GM23338 (cell line): Measurements from ENCODE around the gene CALM1.

ENCODE experiments used
- CREB1 ChIP-seq: fragments of 250-450 bp; sonication (Bioruptor Pico); IDR thresholded peaks from 2 replicates; pipeline ENCODE4 v1.5.0; 2020; ENCODE audit warnings: low read depth, mild to moderate bottlenecking, moderate library complexity
- EZH2 ChIP-seq: fragments of 200-600 bp; sonication (generic); IDR thresholded peaks from one replicate; pipeline ENCODE4 v1.8.0; 2017; ENCODE audit warnings: antibody characterized with exemption, mild to moderate bottlenecking, low read depth; ENCODE audit not compliant: unreplicated experiment
- POLR2AphosphoS5 ChIP-seq: IDR thresholded peaks from 2 replicates; pipeline ENCODE4 v1.6.1; 2016; ENCODE audit warnings: antibody characterized with exemption, low read depth
- TF ChIP-seq, protein P1 (sequence below), 2 experiments: fragments of 200-600 bp in 1 of 2; sonication (generic) in 1 of 2; conservative IDR thresholded peaks; 2 replicates each; pipeline versions ENCODE4 v1.5.1 to v1.6.1; 2016 to 2017; ENCODE audit warnings: antibody characterized with exemption in 2 of 2, low read depth in 2 of 2, mild to moderate bottlenecking in 2 of 2, moderate library complexity in 1 of 2
- TF ChIP-seq, protein P2 (sequence below): IDR thresholded peaks from one replicate; pipeline ENCODE4 v1.6.1; 2018; ENCODE audit warnings: antibody characterized with exemption; ENCODE audit not compliant: unreplicated experiment

DNA sequence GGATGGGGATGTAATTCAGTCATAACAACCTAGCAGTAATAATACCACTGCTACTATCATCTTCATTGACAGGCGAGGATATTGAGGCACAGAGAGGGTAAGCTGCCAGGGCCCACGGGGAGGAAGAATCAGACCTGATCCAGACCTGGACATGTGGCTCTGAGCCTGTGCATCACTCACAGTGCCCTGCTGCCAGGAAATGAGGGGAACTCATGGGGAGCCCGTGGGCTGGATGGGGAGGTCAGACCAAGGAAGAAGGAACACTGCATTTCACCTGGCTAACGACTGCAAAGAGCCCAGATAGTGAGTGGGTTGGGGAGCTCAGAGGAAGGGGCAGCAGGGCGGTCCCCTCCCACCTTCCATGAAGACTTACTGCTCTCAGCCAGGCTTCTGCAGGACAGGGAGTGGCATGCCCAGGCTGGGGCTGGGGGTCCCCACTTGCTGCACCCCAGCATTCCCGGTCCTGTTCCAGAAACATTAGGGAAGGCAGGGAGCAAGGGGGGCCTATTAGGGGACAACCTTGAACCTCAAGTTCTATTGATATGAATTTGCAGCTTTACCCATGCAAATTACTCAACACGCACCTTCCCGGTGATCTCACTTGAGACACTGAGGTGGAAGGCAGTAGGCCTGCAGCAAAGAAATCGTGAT lies 37.7 kb downstream of the CALM1 start:
- TF ChIP-seq CREB1 (CRISPR knock-in tag): no peak
- TF ChIP-seq, protein P1, sequence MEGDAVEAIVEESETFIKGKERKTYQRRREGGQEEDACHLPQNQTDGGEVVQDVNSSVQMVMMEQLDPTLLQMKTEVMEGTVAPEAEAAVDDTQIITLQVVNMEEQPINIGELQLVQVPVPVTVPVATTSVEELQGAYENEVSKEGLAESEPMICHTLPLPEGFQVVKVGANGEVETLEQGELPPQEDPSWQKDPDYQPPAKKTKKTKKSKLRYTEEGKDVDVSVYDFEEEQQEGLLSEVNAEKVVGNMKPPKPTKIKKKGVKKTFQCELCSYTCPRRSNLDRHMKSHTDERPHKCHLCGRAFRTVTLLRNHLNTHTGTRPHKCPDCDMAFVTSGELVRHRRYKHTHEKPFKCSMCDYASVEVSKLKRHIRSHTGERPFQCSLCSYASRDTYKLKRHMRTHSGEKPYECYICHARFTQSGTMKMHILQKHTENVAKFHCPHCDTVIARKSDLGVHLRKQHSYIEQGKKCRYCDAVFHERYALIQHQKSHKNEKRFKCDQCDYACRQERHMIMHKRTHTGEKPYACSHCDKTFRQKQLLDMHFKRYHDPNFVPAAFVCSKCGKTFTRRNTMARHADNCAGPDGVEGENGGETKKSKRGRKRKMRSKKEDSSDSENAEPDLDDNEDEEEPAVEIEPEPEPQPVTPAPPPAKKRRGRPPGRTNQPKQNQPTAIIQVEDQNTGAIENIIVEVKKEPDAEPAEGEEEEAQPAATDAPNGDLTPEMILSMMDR (conservative IDR thresholded peaks at IDR 0.05; ENCODE audit: low read depth in 2 of 2): no peak
- TF ChIP-seq POLR2AphosphoS5: no peak
- TF ChIP-seq EZH2: no peak
- TF ChIP-seq, protein P2, sequence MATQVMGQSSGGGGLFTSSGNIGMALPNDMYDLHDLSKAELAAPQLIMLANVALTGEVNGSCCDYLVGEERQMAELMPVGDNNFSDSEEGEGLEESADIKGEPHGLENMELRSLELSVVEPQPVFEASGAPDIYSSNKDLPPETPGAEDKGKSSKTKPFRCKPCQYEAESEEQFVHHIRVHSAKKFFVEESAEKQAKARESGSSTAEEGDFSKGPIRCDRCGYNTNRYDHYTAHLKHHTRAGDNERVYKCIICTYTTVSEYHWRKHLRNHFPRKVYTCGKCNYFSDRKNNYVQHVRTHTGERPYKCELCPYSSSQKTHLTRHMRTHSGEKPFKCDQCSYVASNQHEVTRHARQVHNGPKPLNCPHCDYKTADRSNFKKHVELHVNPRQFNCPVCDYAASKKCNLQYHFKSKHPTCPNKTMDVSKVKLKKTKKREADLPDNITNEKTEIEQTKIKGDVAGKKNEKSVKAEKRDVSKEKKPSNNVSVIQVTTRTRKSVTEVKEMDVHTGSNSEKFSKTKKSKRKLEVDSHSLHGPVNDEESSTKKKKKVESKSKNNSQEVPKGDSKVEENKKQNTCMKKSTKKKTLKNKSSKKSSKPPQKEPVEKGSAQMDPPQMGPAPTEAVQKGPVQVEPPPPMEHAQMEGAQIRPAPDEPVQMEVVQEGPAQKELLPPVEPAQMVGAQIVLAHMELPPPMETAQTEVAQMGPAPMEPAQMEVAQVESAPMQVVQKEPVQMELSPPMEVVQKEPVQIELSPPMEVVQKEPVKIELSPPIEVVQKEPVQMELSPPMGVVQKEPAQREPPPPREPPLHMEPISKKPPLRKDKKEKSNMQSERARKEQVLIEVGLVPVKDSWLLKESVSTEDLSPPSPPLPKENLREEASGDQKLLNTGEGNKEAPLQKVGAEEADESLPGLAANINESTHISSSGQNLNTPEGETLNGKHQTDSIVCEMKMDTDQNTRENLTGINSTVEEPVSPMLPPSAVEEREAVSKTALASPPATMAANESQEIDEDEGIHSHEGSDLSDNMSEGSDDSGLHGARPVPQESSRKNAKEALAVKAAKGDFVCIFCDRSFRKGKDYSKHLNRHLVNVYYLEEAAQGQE: no peak
